SW480 (cell line): ENCODE data around the gene MYBPHL.
"Not testable (repeated sequence)": the region's sequence is repeated elsewhere in the genome, so short reads cannot be mapped to it uniquely, and the experiment has no call there.

Experiments
- DNase-seq: peaks from one replicate; pipeline ENCODE4 v3.0.0-alpha.2; 2016; ENCODE audit warnings: low spot score

Gene MYBPHL

DNA sequence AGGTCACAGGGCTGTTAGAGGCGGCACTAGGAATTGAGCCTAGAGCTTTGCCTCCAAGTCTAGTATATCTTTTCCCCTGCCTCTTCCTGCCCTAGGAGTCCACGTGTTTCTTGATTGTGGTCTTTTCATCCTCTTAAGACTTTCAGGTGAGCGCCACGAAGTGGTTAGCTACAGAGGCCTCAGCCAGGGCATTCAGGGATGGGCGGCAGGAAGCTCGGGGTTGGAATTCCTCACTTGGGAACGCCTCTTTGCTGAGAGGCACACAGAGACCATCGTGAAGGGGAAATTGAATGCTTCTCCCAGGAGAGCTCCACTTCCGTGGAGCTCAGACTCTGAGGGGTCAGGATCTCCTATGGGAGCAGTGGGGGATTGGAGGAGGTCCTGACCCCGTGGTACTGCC is 820 bp downstream of the MYBPHL start:
- DNase-seq = peak; percentile 55

DNA sequence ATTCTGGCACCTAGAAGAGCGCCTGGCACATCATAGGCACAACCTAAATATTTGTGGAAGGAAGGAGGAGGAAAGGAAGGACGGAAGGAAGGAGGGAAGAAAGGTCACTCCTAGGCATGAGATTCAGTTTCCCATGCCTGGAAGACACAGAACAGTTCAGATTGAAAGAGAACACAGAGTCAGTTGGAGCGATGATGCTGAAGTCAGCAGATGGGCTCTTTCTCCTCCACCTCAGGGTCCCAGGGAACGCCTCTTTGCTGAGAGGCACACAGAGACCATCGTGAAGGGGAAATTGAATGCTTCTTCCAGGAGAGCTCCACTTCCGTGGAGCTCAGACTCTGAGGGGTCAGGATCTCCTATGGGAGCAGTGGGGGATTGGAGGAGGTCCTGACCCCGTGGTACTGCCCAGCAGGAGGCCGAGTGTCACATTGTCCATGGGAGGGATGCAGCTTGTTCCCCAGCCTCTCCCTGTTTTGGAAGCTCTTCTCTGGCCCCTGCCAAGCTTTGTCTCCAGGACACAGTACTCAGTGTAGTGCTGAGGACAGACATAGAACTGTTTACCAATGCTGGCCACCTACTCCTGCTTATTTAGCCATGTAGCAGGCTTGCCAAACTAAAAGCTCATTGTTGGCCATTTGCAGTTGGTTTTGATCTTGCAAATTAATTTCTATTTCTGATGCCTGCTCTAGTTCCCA is 2.4 kb downstream of the MYBPHL start:
- DNase-seq = no peak

DNA sequence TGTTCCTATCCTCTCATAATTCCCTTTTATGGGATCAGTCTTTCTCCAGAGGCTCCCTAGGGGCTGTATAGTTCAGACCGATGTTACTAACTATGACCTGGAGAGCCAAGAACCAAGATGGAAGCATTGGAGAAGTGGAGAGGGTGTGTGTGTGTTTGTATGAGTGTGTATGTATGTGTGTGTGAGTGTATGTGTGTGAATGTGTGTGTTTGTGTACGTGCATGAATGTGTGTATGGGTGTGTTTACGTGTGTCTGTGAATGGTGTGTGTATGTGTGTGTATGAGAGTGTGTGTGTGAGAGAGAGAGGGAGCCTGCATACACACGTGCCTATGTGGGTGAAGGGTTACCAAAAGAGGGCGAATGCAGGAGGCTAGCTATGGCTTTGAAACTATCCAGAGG is 4.9 kb downstream of the MYBPHL start:
- no peak for DNase-seq

DNA sequence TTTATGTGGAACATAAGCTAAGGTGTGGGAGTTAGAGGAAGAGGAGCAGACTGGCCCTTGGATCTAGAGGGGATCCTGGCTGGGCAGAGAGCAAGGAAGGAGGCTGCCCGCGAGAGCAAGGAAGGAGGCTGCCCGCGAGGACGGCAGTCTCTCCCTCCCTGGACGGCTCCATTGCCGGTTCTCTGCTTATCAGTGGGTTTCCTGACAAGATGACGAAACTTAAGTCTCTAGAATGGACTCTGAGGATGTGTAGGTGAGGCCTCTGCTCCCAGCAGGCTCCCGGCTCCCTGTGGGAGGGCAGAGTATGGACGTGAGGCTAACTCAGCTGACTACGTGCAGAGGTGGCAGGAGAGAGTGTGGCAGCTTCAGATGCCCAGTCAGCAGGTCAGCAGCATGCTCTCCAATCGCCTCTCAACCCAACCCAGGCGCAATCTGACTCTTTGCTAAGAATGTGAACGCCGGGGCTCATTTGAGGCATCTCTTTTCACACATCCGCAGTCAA is 6.1 kb downstream of the MYBPHL start:
- DNase-seq = no peak

DNA sequence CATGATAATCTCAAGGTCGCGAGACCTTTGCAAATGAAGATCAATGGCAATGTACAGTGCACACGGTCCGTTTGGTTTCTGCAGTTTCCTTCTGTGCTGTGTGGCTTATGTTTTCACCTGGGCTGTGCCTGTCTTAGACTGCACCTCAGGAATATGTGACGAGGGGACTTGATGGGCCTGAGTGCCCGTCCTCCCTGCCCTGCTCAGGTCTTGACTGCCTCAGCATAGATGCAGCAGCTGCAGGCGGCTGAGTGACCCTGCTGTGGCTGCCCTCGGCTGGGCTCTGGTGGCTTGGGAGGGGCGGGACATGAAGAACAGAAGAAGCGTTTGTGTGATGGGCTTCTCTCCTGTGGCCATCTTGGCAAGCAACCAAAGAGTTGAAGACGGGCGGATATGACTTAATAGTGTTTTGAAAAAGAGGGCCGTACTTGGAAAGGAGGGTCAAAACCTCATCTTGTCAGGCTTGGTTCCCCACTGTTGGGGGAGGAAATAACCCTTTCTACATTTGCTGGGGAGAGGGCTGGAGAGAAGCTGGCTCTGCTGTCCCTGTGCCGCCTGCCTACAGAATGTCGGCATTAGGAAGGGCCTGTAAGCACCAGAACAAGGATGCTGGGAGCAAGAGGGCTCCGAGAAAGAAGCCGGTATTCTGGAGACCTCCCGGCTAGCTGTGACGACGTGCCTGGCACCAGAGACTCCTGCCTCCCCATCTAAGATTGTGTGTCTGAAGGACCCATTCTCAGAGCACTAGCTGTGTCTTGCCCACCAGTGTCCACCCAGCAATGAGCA is 7.1 kb downstream of the MYBPHL start:
- DNase-seq = peak; percentile 32

DNA sequence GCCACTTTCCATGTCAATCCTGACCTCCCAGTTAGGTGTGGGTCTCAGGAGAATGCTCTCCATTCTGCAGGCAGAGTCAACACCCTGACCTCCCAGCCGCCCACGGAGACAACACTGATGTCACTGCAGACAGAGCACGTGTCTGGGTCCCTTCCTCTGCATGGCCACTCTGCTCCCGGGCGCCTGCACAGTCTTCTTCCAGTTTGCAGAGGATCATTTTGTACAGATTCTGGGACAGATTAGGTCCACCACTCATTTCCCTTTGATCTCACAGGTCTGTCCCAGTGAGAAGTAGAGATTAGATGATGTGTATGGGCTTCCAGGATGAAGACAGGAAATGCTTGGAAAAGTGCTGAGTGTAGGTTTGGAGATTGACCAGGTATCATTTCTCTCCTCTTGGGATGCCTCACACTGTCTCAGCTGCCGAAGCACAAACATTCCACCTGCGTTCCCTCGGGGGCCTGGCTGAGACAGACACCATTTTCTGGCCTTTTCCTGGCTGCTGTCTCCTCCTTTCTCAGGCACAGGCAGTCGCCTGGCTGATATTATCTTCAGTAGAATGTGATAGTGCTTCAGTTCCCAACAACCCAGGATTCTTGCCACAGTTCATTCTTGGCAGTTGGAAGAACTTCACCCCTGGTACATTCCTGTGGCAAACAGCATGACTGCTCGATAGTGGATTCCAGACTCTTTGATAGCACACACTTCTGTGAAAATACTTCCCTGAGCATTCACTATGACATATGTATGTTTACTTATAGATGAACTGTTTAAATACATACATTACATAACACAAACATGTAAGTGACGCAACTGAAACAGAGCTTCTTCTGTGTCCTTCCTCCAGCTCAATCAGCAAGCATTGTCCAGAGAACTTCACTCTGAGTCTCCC is 7.9 kb downstream of the MYBPHL start:
- DNase-seq = peak; percentile 50

DNA sequence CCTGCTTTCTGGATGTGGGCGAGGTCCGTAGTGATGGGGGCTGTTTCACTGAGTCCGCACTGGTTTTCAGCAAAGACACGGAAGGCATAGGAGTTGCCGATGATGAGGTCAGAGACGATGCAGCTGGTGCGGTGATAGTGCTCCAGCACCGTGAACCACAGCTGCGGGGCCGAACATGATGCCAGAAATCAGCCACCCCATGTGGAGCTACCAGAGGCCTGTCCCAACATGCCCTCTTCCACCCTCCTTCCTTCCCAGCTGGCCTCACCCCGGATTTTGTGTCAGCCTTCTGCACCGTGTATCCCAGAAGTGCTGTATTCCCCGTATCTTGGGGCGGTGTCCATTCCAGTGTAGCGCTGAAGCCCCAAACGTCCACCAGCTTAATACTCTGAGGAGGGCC is 10.0 kb downstream of the MYBPHL start:
- no peak for DNase-seq

DNA sequence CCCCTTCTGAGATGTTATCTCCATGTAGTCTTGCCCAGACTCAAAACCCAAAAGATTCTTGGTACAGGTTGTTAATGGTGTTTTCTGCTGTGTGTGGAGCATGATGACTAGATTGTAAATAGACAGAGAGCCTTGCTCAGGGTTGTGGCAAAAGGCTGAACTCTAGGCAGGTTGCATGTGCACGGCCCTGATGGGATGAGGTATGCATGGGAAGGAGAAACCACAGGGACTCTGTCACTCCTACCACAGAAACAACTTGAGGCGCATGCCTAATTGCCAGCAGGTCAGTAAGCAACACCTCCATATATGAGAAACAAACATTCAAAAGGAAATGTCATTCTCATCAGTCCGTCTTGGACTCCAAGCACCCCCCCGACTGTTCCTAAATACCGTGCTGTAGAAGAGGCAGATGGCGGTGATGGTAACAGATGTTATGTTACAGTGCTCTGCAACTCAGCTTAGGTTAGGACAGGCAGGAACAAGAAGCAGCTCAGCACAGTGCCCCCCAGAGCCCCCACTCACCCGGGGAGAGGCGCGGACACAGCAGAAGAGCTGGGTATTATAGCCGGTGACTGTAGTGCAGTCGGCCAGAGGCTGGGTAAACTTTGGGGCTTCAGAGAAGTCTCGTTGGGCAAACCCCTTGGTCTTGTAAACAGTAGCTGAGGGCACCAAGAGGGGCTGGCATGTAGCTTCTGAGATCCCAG is 10.9 kb downstream of the MYBPHL start:
- DNase-seq = no peak

DNA sequence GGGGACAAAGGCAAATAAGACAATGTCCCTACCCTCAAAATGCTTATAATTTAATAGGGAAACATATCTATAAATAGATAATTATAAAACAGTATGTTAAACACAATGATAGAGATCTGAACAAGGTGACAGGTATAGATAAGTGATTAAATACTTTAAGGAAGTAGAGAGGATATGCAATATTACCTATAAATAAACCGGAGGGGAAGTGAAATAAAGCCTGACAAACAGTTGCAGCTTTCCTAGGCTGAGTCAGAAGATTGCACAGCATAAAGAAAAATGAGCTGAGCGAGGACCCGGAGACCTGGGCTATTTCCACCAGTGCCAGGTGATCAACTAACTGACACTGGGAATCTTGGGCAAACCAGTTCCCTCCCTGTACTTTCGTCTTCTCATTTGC is 12.3 kb downstream of the MYBPHL start:
- DNase-seq = no peak

DNA sequence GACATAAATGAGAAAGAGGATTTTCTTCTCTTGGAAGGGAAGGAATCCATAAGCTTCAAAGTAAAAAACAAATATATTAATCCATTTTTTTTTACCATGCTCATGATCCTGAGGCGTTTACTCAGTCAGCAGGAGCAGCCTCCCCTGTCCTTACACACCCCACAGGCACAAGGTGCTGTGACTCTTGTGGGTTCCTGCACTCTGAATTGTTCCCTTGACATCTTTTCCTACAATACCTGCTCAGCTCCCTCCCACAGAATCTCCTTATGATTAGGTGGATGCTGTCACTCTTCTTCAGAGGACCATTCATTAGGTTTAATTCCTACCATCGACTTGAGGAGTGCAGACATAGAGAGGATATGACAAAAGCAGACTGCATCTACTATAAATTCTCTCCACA is 13.8 kb downstream of the MYBPHL start:
- DNase-seq = no peak

DNA sequence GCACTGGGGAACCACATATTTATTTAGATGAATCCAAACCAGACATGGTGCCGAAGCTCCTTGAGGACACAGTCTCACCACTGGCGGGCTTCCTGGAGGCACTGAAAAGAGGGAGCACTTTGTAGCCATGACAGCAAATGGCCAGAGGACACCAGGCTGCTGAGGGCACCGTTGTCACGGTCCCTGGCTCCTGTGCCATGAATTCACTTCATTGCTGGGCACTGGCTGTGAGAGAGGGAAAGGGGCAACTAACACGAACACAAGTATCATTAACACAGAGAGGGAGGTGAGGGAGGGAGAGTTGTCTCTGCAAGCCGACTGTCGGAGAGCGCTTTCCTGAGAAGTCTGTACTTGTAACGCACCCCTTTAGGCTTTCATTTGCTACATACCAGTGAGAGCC is 14.4 kb downstream of the MYBPHL start:
- DNase-seq = no peak

DNA sequence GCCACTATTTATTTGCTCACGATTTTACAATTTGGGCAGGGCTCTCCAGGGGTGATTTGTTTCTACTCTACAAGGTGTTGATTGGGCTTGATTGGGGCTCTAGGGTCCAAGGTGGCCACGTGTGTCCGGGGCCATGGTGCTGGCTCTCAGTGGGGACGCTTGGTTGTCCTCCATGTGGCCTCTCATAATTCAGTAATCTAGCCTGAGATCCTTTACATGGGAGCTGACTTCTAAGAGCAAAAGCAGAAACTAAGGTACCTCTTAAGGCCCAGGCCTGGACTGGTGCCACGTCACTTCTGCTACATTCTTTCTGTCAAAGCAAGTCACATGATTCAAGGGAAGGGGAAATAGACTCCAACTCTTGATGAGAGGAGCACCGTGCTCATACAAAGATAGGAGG is 15.8 kb downstream of the MYBPHL start:
- DNase-seq = no peak

DNA sequence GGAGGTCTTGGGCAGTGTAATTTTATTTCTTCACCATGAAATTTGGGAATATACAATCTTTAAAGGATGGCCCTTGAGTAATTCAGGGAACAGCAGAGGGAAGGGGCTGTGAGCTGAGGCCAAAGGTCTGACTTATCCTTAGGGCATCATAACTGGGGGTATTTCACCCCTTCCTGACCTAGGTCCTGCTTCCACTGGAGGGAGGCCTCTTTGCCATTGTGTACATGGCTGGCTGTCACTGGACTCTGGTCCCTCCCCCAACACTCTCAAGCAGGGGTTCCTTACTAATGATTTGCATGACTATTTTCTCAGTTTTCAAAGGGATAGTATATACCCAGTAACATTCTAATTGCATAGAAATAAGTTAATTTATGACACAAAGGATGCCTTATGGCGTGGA is 16.7 kb downstream of the MYBPHL start:
- no peak for DNase-seq

DNA sequence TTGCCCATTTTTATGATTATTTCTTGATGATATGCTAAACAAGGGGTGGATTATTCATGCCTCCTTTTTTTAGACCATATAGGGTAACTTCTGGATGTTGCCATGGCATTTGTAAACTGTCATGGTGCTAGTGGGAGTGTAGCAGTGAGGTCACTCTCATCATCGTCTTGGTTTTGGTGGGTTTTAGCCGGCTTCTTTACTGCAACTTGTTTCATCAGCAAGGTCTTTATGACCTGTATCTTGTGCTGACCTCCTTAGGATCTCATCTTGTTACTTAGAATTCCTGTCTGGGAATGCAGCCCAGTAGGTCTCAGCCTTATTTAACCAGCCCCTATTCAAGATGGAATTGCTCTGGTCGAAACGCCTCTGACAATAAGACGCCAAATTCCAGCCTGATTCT is 20.0 kb downstream of the MYBPHL start:
- not testable (repeated sequence) for DNase-seq

DNA sequence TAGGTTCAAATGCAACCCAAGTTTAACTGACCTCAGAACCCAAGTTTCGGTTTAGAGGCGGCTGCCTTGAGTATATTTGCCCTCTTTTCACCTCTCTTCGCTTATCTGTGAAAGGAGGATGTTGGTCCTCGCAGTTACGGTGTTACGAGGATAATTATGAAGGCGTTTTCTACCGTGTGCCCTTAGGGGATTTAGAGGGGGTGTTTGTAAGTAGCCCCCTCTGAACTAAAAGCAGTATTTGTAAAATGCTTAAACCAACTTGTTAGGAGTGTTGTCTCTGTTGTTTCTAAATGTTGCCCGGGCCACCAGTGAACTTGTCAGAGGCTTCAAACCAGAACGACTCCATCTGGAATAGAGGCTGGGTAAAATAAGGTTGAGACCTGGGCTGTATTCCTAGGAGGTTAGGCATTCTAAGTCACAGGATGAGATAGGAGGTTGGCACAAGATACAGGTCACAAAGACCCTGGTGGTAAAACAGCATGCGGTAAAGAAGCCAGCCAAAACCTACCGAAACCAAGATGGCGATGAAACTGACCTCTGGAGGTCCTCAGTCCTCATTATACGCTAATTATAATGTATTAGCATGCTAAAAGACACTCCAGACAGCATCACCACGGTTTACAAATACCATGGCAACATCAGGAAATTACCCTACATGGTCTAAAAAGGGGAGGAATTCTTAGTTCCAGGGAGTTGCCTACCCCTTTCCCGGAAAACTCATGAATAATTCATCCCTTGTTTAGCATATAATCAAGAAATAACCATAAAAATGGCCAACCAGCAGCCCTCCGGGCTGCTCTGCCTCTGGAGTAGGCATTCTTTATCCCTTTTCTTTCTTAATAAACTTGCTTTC is 22.8 kb downstream of the MYBPHL start:
- DNase-seq = no peak

DNA sequence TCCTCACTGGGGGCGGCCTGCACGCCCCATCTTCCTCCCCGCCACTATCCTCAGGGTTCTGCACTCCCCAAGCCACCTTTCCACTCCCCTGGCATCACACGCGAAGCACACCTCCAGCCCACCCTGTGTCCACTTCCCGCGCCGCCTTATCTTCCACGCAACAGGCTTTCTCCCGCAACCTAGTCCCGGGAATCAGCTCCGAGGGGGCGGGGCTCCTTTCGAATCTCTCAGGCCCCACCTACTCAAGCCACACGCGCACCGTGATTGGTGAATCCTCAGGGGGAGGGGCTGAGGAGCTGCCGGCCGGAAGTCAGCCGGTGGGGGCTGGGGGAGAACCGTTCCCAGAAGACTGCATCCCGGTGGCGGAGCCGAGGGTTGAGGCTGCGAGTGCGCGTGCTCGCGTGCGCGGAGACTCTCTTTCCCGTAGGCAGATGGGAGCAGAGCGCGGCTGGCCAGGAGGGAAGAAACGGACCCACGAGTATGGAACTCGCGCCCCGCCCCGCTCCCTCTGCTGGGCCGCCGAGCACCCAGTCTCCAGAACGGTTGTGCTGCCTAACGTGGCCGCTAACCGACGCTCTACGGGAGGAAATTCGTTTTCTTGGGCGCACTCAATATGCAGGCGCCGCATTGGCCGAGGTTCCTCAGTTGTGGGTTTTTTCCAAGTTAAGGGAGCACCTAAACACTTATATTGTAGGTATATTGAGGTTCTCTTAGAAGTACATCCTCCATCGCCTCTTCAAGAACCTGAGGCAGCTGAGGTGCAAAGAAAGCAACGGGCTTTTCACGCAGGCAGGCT is 23.7 kb downstream of the MYBPHL start, which contains the start of gene PSRC1:
Gene PSRC1 (minus strand): TSS at position 194 of the 796 bp plus-strand sequence.
- peak; percentile 92 for DNase-seq

DNA sequence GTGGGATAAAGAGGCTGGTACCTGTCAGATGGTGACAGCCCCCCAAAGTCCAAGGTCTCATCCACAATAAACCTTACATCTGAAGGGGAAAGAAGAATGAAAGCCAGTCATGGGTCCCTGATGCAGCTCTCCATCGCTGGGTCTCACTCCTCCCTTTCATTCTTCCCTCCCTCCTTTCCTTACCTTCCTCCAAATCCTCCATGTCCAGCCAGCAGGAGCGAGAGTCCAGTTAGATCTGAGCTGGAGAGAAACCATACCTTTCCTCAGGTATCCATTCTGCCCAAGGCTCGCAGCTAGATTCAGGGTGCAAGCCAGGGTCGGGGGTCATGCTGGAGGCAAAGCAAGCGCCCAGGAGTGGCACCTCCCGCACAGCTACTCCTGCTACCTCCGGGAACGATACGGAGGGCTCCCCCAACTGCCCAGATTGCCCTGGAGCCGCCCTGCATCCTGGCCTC is 24.3 kb downstream of the MYBPHL start:
- no peak for DNase-seq

DNA sequence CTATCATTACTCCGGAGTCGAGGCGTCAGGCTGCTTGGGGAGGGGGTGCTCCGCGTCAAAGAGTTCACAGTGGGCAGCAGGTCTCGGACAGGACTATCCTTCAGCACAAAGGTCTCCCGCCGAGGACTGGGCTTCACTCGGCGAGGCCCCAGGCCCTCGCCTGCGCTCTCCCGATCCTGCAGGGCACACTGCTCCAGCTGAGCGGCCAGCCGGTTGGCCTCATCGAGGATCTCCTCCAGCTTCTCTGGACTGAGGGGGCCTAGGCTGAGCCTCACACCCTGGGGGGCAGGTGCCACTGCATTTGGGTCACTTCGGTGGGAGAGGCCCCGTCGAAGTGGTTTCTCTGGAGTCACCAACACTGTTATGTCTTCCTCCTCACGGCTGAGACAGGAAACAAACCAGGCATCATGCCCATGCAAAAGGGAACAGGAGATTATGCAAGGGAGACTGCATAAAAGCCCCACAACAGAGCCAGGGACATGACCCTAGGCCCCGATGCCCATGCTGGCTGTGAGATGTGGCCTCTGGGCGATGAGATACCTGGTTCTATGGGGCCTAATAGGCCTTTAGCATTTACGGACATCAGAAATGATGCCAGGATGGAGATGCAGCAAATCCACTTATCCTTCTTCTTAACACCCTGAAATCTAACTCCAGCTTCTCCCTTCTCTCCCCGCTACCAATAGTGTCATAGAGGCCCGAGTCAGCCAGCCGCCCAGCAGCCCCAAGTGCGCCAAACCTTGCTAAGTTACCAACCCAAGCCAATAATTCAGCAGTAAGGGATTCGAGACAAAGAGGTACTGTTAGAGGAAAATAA is 24.9 kb downstream of the MYBPHL start:
- no peak for DNase-seq

DNA sequence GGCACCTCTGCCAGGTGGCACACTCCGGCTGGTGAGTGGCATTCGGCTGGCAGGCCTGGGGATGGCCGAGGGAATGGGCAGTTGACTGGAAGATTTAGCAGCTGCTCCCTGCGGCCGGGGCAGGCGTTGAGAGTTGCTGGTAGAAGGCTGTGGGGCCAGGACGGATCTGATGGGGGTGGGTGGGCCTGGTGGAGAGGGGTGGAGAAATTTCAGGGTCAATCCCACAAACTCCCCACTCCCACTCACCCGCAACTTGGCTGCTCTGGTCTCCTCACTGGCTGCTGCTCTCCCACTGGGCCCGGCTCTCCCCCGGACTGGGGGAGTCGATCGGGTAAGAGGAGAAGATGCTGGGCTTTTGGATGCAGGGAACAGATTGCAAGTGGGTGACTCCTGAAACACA is 25.9 kb downstream of the MYBPHL start:
- DNase-seq = no peak
